C4-2B (cell line): ENCODE measurements around the gene EIF1.

ENCODE experiments used
- CTCF ChIP-seq: fragments of 450-650 bp; conservative IDR thresholded peaks from 2 replicates; pipeline ENCODE4 v1.5.1; 2017; ENCODE audit warnings: mild to moderate bottlenecking
- ZFX ChIP-seq: fragments of 450-650 bp; IDR thresholded peaks from 2 replicates; pipeline ENCODE4 v1.6.1; 2017

GRCh38 chr17:41739661-41740352 is 51.1 kb downstream of the EIF1 start:
- TF ChIP-seq CTCF (no peak), ZFX (no peak)
